WTC11 (cell line): ENCODE results near the gene POP5. TPM values are rescaled to one million over a fixed set of nuclear protein-coding genes. Genes with fewer than 3 reads are reported as not detected.

ENCODE experiments used
- ATAC-seq: fragments of 200-7000 bp; cut with Tn5 transposase; 2 replicates; pipeline ENCODE4 v1.10.0; 2021; ENCODE audit warnings: mild to moderate bottlenecking, moderate library complexity
- CTCF ChIA-PET: fragments of 300-600 bp; sonication (Branson Sonifier 250); formaldehyde crosslinking; loops from one replicate; lab custom pipeline; 2021; ENCODE audit warnings: antibody characterized with exemption; lab: Charles Lee
- POLR2A ChIA-PET: fragments of 350-600 bp; sonication (Branson Sonifier 250); formaldehyde crosslinking; loops from one replicate; lab custom pipeline; 2021; ENCODE audit warnings: antibody characterized with exemption; lab: Charles Lee
- DNase-seq: peaks from one replicate; pipeline ENCODE4 v3.0.0; 2021; ENCODE audit warnings: low spot score
- H3K27ac Mint-ChIP-seq: 2 replicates; pipeline ENCODE4 v1.8.0; 2021; ENCODE audit warnings: mixed read lengths
- H3K27me3 Mint-ChIP-seq: 2 replicates; pipeline ENCODE4 v1.8.0; 2021; ENCODE audit warnings: low read depth, mild to moderate bottlenecking, moderate library complexity, mixed read lengths
- H3K36me3 Mint-ChIP-seq: 2 replicates; pipeline ENCODE4 v1.8.0; 2021; ENCODE audit warnings: mixed read lengths
- H3K4me1 Mint-ChIP-seq: 2 replicates; pipeline ENCODE4 v1.8.0; 2022; ENCODE audit warnings: mixed read lengths
- H3K4me3 Mint-ChIP-seq: 2 replicates; pipeline ENCODE4 v1.8.0; 2021; ENCODE audit warnings: mild to moderate bottlenecking, moderate library complexity, mixed read lengths
- H3K9me3 Mint-ChIP-seq: 2 replicates; pipeline ENCODE4 v1.8.0; 2021; ENCODE audit warnings: mixed read lengths
- FOXJ3 ChIP-seq: sonication (generic); formaldehyde crosslinking; IDR thresholded peaks from 2 replicates; pipeline ENCODE4 v1.9.0; 2021; ENCODE audit warnings: missing genetic modification reagents, mild to moderate bottlenecking, borderline replicate concordance
- FOXP1 ChIP-seq: sonication (generic); formaldehyde crosslinking; IDR thresholded peaks from 2 replicates; pipeline ENCODE4 v1.8.0; 2022; ENCODE audit warnings: missing genetic modification reagents, mild to moderate bottlenecking, moderate library complexity, borderline replicate concordance
- GABPB1 ChIP-seq: sonication (generic); formaldehyde crosslinking; IDR thresholded peaks from 2 replicates; pipeline ENCODE4 v1.8.1; 2023; ENCODE audit warnings: mild to moderate bottlenecking, missing genetic modification reagents
- KAT7 ChIP-seq: sonication (generic); formaldehyde crosslinking; IDR thresholded peaks from 2 replicates; pipeline ENCODE4 v1.8.1; 2023; ENCODE audit warnings: missing genetic modification reagents, mild to moderate bottlenecking, borderline replicate concordance
- MXD4 ChIP-seq: fragments of 250-450 bp; sonication (Bioruptor Pico); IDR thresholded peaks from 2 replicates; pipeline ENCODE4 v1.8.0; 2021; ENCODE audit warnings: mild to moderate bottlenecking, moderate library complexity, borderline replicate concordance
- MYBL2 ChIP-seq: sonication (generic); formaldehyde crosslinking; IDR thresholded peaks from 2 replicates; pipeline ENCODE4 v1.8.1; 2023; ENCODE audit warnings: mild to moderate bottlenecking, moderate library complexity, missing genetic modification reagents
- NFATC4 ChIP-seq: fragments of 250-450 bp; sonication (Bioruptor Pico); IDR thresholded peaks from 2 replicates; pipeline ENCODE4 v1.9.0; 2021; ENCODE audit warnings: mild to moderate bottlenecking
- NFYB ChIP-seq: sonication (generic); formaldehyde crosslinking; conservative IDR thresholded peaks from 2 replicates; pipeline ENCODE4 v1.8.0; 2022; ENCODE audit warnings: low read depth, missing genetic modification reagents
- SMAD3 ChIP-seq: sonication (generic); formaldehyde crosslinking; IDR thresholded peaks from 2 replicates; pipeline ENCODE4 v1.8.0; 2022; ENCODE audit warnings: missing genetic modification reagents, mild to moderate bottlenecking, borderline replicate concordance
- SP1 ChIP-seq: sonication (generic); formaldehyde crosslinking; conservative IDR thresholded peaks from 2 replicates; pipeline ENCODE4 v1.8.1; 2022; ENCODE audit warnings: missing genetic modification reagents
- ZNF121 ChIP-seq: sonication (generic); formaldehyde crosslinking; IDR thresholded peaks from 2 replicates; pipeline ENCODE4 v1.8.0; 2023; ENCODE audit warnings: missing genetic modification reagents
- ZNF416 ChIP-seq: fragments of 250-450 bp; sonication (Bioruptor Pico); IDR thresholded peaks from 2 replicates; pipeline ENCODE4 v1.9.0; 2021; ENCODE audit warnings: mild to moderate bottlenecking, inconsistent platforms
- total RNA-seq: library from RNA; stranded (reverse); gene quantifications from 3 replicates; pipeline ENCODE4 v1.2.3, GENCODE V29; 2021
- TF ChIP-seq, protein P1 (sequence below): sonication (generic); formaldehyde crosslinking; IDR thresholded peaks from 2 replicates; pipeline ENCODE4 v1.8.0; 2022; ENCODE audit warnings: missing genetic modification reagents
- TF ChIP-seq, protein P2 (sequence below): sonication (generic); formaldehyde crosslinking; IDR thresholded peaks from 2 replicates; pipeline ENCODE4 v1.8.0; 2022; ENCODE audit warnings: mild to moderate bottlenecking, missing genetic modification reagents
- TF ChIP-seq, protein P3 (sequence below): fragments of 250-450 bp; sonication (Bioruptor Pico); IDR thresholded peaks from 2 replicates; pipeline ENCODE4 v1.9.0; 2021; ENCODE audit warnings: mild to moderate bottlenecking

Gene POP5
- total RNA-seq, 1 experiment from 2014 or later, result 54.7 TPM

DNA sequence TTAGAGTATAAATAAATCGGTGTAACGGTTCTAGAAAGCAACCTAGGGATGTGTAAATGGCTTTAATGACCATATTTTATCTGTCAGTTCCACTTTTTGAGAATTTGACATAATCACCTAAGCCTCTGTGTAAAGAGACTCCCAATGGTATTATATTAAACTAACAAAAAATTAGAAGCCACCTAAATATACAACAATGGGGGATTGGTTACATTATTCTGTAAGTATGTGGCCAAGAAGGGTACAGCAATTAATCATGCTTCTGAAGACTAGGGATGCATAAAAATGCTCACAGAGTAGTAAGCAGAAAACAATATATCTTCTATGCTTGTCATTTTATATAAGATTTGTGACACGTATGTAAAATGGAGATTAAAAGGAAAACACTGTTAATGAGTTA lies 36.5 kb downstream of the POP5 start (continued):
- TF ChIP-seq, protein P1, sequence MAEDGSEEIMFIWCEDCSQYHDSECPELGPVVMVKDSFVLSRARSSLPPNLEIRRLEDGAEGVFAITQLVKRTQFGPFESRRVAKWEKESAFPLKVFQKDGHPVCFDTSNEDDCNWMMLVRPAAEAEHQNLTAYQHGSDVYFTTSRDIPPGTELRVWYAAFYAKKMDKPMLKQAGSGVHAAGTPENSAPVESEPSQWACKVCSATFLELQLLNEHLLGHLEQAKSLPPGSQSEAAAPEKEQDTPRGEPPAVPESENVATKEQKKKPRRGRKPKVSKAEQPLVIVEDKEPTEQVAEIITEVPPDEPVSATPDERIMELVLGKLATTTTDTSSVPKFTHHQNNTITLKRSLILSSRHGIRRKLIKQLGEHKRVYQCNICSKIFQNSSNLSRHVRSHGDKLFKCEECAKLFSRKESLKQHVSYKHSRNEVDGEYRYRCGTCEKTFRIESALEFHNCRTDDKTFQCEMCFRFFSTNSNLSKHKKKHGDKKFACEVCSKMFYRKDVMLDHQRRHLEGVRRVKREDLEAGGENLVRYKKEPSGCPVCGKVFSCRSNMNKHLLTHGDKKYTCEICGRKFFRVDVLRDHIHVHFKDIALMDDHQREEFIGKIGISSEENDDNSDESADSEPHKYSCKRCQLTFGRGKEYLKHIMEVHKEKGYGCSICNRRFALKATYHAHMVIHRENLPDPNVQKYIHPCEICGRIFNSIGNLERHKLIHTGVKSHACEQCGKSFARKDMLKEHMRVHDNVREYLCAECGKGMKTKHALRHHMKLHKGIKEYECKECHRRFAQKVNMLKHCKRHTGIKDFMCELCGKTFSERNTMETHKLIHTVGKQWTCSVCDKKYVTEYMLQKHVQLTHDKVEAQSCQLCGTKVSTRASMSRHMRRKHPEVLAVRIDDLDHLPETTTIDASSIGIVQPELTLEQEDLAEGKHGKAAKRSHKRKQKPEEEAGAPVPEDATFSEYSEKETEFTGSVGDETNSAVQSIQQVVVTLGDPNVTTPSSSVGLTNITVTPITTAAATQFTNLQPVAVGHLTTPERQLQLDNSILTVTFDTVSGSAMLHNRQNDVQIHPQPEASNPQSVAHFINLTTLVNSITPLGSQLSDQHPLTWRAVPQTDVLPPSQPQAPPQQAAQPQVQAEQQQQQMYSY, result no peak
- TF ChIP-seq ZNF416 (CRISPR knock-in tag) (no peak), FOXP1 (CRISPR knock-in tag) (no peak), MYBL2 (no peak), FOXJ3 (CRISPR knock-in tag) (no peak)
- TF ChIP-seq, protein P2, sequence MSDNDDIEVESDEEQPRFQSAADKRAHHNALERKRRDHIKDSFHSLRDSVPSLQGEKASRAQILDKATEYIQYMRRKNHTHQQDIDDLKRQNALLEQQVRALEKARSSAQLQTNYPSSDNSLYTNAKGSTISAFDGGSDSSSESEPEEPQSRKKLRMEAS, result no peak
- TF ChIP-seq, protein P3, sequence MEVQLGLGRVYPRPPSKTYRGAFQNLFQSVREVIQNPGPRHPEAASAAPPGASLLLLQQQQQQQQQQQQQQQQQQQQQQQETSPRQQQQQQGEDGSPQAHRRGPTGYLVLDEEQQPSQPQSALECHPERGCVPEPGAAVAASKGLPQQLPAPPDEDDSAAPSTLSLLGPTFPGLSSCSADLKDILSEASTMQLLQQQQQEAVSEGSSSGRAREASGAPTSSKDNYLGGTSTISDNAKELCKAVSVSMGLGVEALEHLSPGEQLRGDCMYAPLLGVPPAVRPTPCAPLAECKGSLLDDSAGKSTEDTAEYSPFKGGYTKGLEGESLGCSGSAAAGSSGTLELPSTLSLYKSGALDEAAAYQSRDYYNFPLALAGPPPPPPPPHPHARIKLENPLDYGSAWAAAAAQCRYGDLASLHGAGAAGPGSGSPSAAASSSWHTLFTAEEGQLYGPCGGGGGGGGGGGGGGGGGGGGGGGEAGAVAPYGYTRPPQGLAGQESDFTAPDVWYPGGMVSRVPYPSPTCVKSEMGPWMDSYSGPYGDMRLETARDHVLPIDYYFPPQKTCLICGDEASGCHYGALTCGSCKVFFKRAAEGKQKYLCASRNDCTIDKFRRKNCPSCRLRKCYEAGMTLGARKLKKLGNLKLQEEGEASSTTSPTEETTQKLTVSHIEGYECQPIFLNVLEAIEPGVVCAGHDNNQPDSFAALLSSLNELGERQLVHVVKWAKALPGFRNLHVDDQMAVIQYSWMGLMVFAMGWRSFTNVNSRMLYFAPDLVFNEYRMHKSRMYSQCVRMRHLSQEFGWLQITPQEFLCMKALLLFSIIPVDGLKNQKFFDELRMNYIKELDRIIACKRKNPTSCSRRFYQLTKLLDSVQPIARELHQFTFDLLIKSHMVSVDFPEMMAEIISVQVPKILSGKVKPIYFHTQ (CRISPR knock-in tag), result no peak

DNA sequence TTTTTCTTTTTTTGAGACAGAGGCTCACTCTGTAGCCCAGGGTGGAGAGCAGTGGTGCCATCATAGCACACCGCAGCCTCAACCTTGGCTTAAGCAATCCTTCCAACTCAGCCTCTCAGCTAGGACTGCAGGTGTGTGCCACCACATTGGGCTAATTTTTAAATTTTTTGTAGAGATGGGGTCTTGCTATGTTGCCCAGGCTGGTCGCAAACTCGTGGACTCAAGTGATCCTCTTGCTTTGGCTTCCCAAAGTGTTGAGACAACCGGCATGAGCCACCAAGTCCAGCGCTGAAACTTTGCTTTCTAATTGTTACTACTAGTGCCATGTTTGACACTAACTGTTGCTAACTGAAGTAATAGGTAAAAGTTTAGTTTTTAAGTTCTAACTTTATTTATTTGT lies 39.0 kb downstream of the POP5 start:
- ATAC-seq (no peak), DNase-seq (no peak)
- no peaks in the 10 kb centered on the region for H3K27me3 Mint-ChIP-seq
- peaks cover 25% of the 10 kb centered on the region for H3K36me3 Mint-ChIP-seq
- H3K4me3 Mint-ChIP-seq, result no peak overlapping the region
- peak; percentile 85 for TF ChIP-seq ZNF121 (CRISPR knock-in tag)
- no peak for TF ChIP-seq MXD4 (CRISPR knock-in tag)
- ChIA-PET CTCF (no interaction called here), POLR2A (no interaction called here)
- no peaks in the 10 kb centered on the region for H3K9me3 Mint-ChIP-seq
- H3K27ac Mint-ChIP-seq, result no peak overlapping the region
- peaks cover 12% of the 10 kb centered on the region for H3K4me1 Mint-ChIP-seq

DNA sequence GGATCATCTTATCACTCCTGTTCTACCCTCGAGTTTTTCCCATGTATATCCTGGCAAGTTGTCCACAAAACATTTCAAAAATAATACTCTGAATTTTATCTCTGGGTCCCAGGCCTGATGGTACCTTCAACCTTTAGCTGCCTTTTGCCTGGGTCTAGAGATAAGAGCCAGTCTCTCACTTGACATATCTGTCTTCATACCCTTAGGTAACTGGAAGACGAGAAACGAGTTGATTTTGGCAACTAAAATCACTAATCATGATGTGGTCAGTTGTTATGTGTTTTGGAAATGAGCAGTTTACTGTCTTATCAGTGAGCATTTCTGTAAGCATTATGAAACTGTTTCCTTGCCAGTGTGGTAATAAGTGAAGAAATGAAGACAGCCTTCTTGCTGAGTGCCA lies 40.8 kb downstream of the POP5 start:
- no peak for ATAC-seq
- POLR2A ChIA-PET, result no interaction called here
- Mint-ChIP-seq H3K27me3 (no peaks in the 10 kb centered on the region), H3K9me3 (no peaks in the 10 kb centered on the region), H3K4me1 (peaks cover 28% of the 10 kb centered on the region), H3K36me3 (peaks cover 35% of the 10 kb centered on the region), H3K4me3 (no peak overlapping the region), H3K27ac (peak overlapping the region; percentile 70; the same call in 1 of the 2 replicates)
- CTCF ChIA-PET, result no interaction called here
- no peak for DNase-seq
- TF ChIP-seq SMAD3, result no peak
- TF ChIP-seq, protein P3 (CRISPR knock-in tag), result no peak
- no peak for TF ChIP-seq FOXP1 (CRISPR knock-in tag)
- TF ChIP-seq NFATC4 (CRISPR knock-in tag), result no peak
- TF ChIP-seq MYBL2, result no peak
- no peak for TF ChIP-seq NFYB
- no peak for TF ChIP-seq SP1 (CRISPR knock-in tag)
- TF ChIP-seq, protein P1, result no peak
- no peak for TF ChIP-seq MXD4 (CRISPR knock-in tag)
- TF ChIP-seq GABPB1, result no peak
- no peak for TF ChIP-seq KAT7 (CRISPR knock-in tag)
